BE2C (cell line): ENCODE measurements around the gene LARP1.

Experiments
- DNase-seq: peaks from one replicate; pipeline ENCODE4 v3.0.0-alpha.2; 2020
- H3K27me3 ChIP-seq: fragments of 250-450 bp; sonication (Bioruptor Pico); 2 replicates; pipeline ENCODE4 v1.5.1; 2020; ENCODE audit warnings: mild to moderate bottlenecking
- H3K36me3 ChIP-seq: fragments of 250-450 bp; sonication (Bioruptor Pico); 2 replicates; pipeline ENCODE4 v1.5.1; 2020; ENCODE audit warnings: mild to moderate bottlenecking
- H3K4me1 ChIP-seq: fragments of 250-450 bp; sonication (Bioruptor Pico); 2 replicates; pipeline ENCODE4 v1.5.1; 2020
- H3K4me3 ChIP-seq: 2 replicates; pipeline ENCODE4 v1.5.1; 2011; ENCODE audit warnings: low read depth, low read length
- H3K9me3 ChIP-seq: fragments of 250-450 bp; sonication (Bioruptor Pico); 2 replicates; pipeline ENCODE4 v1.5.1; 2020
- CTCF ChIP-seq: IDR thresholded peaks from 2 replicates; pipeline ENCODE4 v1.5.1; 2012; ENCODE audit warnings: mild to moderate bottlenecking, low read depth, low read length

Gene LARP1

DNA sequence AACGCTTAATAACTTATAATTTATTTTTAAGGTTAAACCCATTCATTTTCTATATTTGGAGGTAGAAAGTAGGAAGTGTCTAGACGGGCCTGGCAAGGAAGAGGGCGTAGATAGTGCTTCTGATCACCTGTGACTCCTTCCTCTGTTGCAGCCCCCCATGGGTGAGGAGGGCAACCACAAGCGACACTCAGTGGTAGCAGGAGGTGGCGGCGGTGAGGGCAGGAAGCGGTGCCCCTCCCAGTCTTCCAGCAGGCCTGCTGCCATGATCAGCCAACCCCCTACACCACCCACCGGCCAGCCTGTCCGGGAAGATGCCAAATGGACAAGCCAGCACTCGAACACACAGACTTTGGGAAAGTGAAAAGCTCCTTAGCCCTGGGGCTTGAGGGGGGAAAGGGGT is 58.6 kb downstream of the LARP1 start:
- no peak for DNase-seq
- no peaks in the 10 kb centered on the region for H3K27me3 ChIP-seq
- H3K9me3 ChIP-seq, result no peaks in the 10 kb centered on the region
- no peak for TF ChIP-seq CTCF
- H3K4me3 ChIP-seq, result no peak overlapping the region
- H3K36me3 ChIP-seq, result peaks cover 91% of the 10 kb centered on the region
- H3K4me1 ChIP-seq, result peaks cover 8% of the 10 kb centered on the region; the same call in 1 of the 2 replicates

DNA sequence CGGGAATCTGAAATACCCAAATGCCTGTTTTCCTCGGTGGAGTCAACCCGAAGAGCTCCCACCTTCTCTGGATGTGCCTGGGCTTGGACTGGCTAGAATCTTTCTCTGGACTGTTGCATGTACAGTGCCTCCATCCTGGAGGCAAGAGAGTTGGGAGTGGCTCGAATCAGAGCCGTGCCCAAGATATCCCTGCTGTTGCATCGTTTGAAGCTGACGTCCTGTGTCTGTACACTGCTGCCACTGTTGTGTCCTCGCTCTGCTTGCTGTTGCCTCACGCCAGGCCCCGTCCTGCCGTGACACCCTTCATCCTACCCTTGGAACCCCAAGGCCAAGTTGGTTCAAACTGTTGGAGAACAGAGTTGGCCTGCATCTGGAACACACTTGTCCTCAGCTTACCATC is 59.8 kb downstream of the LARP1 start:
- Histone ChIP-seq H3K4me1 (peaks cover 8% of the 10 kb centered on the region; the same call in 1 of the 2 replicates), H3K9me3 (no peaks in the 10 kb centered on the region), H3K4me3 (no peak overlapping the region), H3K27me3 (no peaks in the 10 kb centered on the region), H3K36me3 (peaks cover 94% of the 10 kb centered on the region)
- DNase-seq, result no peak
- no peak for TF ChIP-seq CTCF

DNA sequence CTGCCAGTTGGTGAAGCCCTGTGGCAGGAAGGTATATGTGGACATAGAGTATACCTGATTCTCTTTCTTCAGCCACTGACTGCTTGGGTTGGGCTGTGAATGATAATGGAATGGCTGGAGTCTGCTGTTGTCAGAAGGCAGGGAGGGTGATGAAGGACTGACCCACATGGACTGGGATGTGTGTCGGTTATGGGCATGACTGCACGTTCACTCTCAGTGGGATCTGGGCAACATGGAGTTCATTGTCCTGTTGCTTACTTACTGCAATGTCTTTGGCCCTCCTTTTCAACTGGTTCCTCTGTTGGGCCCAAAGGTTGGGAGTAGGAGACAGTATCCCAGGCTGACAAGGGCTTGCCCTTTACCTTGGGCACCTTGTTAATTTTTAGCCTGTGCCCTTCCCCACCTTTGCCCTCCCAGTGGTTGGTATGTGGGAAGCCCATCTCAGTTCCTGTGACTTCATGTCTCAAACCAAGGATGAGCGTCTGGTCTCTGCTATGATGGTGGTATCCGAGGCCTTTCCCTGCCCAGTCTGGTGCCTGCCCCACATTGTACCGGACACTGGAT is 60.6 kb downstream of the LARP1 start:
- Histone ChIP-seq H3K4me1 (peaks cover 8% of the 10 kb centered on the region; the same call in 1 of the 2 replicates), H3K9me3 (no peaks in the 10 kb centered on the region), H3K4me3 (no peak overlapping the region), H3K27me3 (no peaks in the 10 kb centered on the region), H3K36me3 (peaks cover 94% of the 10 kb centered on the region)
- no peak for DNase-seq
- no peak for TF ChIP-seq CTCF

DNA sequence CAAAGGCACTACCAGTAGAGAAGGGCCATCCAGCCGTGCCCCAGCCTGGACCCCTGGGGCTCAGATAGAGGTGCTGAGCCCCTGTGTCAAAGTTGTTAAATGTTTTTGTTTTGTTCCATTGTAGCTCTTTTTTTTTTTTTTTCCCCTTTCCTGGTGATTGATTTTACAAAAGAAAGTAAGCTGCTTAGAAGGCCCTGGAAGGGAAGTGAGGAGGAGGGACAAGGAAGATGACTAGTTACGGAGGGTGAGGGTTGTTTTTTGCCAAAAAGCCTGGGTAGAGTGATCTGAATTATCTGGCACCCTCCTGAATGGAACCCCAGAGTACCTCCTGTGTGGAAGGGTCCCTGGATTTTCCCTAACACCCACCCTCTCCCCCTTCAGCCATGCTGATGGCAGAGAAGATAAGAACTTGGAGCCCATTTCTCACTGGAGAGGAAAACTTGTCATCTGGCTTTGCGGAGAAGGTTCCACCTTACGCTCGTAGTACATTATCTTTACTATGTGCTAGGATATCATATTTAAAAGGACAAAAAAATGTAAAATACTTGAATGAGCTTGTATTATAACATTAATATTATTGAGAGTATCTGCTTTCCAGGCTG is 61.8 kb downstream of the LARP1 start:
- Histone ChIP-seq H3K4me1 (peaks cover 2% of the 10 kb centered on the region; the same call in 1 of the 2 replicates), H3K27me3 (no peaks in the 10 kb centered on the region), H3K9me3 (no peaks in the 10 kb centered on the region), H3K4me3 (no peak overlapping the region), H3K36me3 (peaks cover 94% of the 10 kb centered on the region)
- no peak for TF ChIP-seq CTCF
- DNase-seq, result no peak

DNA sequence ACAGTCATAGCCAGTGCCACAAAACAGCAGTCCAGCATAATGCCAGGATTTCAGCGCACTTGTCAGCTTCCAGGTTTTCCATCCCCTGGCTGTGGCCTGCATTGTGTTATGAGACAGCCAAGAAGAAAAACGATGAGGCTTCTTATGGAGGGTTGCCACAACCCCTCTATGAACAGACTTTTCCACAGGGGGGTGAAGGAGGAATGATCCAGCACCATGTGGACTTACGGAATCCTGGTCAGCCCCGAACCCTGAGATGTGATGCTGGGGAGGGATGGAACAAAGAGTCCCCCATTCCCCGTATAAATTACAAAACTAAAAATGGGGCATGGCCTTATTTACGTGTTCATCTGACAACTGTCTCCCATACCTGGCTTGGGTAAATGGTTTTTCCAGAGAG is 62.6 kb downstream of the LARP1 start:
- TF ChIP-seq CTCF, result no peak
- H3K4me3 ChIP-seq, result no peak overlapping the region
- H3K4me1 ChIP-seq, result no peaks in the 10 kb centered on the region
- peaks cover 94% of the 10 kb centered on the region for H3K36me3 ChIP-seq
- no peaks in the 10 kb centered on the region for H3K9me3 ChIP-seq
- no peak for DNase-seq
- H3K27me3 ChIP-seq, result no peaks in the 10 kb centered on the region

- no peak for DNase-seq
- Histone ChIP-seq H3K27me3 (no peaks in the 10 kb centered on the region), H3K4me3 (no peak overlapping the region), H3K9me3 (no peaks in the 10 kb centered on the region), H3K4me1 (no peaks in the 10 kb centered on the region), H3K36me3 (peaks cover 94% of the 10 kb centered on the region)
- TF ChIP-seq CTCF, result no peak
Measured at GRCh38 chr5:154818471-154819116, 63.4 kb downstream of the LARP1 start.
